HG02840 (cell line): Measurements from ENCODE around the gene ITGB2.

Experiments used
- ATAC-seq: cut with Tn5 transposase; IDR thresholded peaks from one replicate; pipeline ENCODE4 v1.9.1; 2021; ENCODE audit warnings: mild to moderate bottlenecking, moderate library complexity, moderate number of reproducible peaks; ENCODE audit not compliant: unreplicated experiment, low FRiP score

Gene ITGB2

GRCh38 chr21:44871576-44872269 lies 49.0 kb downstream of the ITGB2 start:
- no peak for ATAC-seq

GRCh38 chr21:44870748-44871495 lies 49.8 kb downstream of the ITGB2 start:
- no peak for ATAC-seq

- no peak for ATAC-seq
Observed at GRCh38 chr21:44869781-44870747, 50.6 kb downstream of the ITGB2 start.

- ATAC-seq = no peak
Observed at GRCh38 chr21:44868707-44869106, 52.0 kb downstream of the ITGB2 start.

GRCh38 chr21:44867999-44868700 lies 52.5 kb downstream of the ITGB2 start:
- ATAC-seq = no peak

GRCh38 chr21:44867464-44867863 lies 53.2 kb downstream of the ITGB2 start:
- ATAC-seq = no peak

GRCh38 chr21:44866780-44867179 lies 53.9 kb downstream of the ITGB2 start:
- ATAC-seq = no peak

GRCh38 chr21:44865561-44866280 lies 55.0 kb downstream of the ITGB2 start:
- ATAC-seq = no peak

- no peak for ATAC-seq
Observed at GRCh38 chr21:44862869-44863685, 57.6 kb downstream of the ITGB2 start.

- no peak for ATAC-seq
Observed at GRCh38 chr21:44858791-44859190, 61.9 kb downstream of the ITGB2 start.

- ATAC-seq = no peak
Observed at GRCh38 chr21:44858291-44858690, 62.4 kb downstream of the ITGB2 start.

GRCh38 chr21:44857127-44857892 lies 63.4 kb downstream of the ITGB2 start:
- ATAC-seq = no peak

- no peak for ATAC-seq
Observed at GRCh38 chr21:44856131-44856530, 64.6 kb downstream of the ITGB2 start.

GRCh38 chr21:44855572-44855971 lies 65.1 kb downstream of the ITGB2 start:
- ATAC-seq = no peak

- ATAC-seq = no peak
Observed at GRCh38 chr21:44854664-44855446, 65.8 kb downstream of the ITGB2 start.

GRCh38 chr21:44854391-44854663 lies 66.4 kb downstream of the ITGB2 start:
- ATAC-seq = no peak

GRCh38 chr21:44853601-44854390 lies 66.9 kb downstream of the ITGB2 start:
- ATAC-seq = no peak
